MCF 10A (cell line): ENCODE data around the gene RPS29. TPM values are rescaled to one million over a fixed set of nuclear protein-coding genes. Genes with fewer than 3 reads are reported as not detected.

ENCODE experiments used
- BruUV-seq: library from RNA; stranded (reverse); fragments of 400-500 nt; replicated peaks from 2 replicates; lab custom pipeline; 2021; lab: Mats Ljungman, UMichigan
- CTCF ChIA-PET: fragments of 300-600 bp; sonication (Branson Sonifier 250); formaldehyde crosslinking; extraction: SDS; loops from one replicate; lab custom pipeline; 2021; ENCODE audit warnings: antibody characterized with exemption, inconsistent platforms; lab: Yijun Ruan, JAX
- POLR2A ChIA-PET: fragments of 300-600, 350-650 bp; sonication (Branson Sonifier 250); formaldehyde crosslinking; extraction: SDS; loops from one replicate; lab custom pipeline; 2020; ENCODE audit warnings: antibody characterized with exemption, inconsistent platforms; lab: Yijun Ruan, JAX
- DNase-seq: peaks from one replicate; pipeline ENCODE4 v3.0.0-alpha.2; 2018; ENCODE audit not compliant: unreplicated experiment
- H3K27ac Mint-ChIP-seq: one replicate; pipeline ENCODE4 v1.8.0; 2022; ENCODE audit warnings: mild to moderate bottlenecking, low read depth, mixed read lengths; ENCODE audit not compliant: unreplicated experiment
- H3K27me3 Mint-ChIP-seq: one replicate; pipeline ENCODE4 v1.8.0; 2022; ENCODE audit warnings: mixed read lengths; ENCODE audit not compliant: insufficient read depth, unreplicated experiment
- H3K36me3 Mint-ChIP-seq: one replicate; pipeline ENCODE4 v1.8.0; 2022; ENCODE audit warnings: mild to moderate bottlenecking, moderate library complexity, mixed read lengths; ENCODE audit not compliant: insufficient read depth, unreplicated experiment
- H3K4me1 Mint-ChIP-seq: one replicate; pipeline ENCODE4 v1.8.0; 2022; ENCODE audit warnings: mixed read lengths; ENCODE audit not compliant: insufficient read depth, unreplicated experiment
- H3K4me3 Mint-ChIP-seq: one replicate; pipeline ENCODE4 v1.8.0; 2022; ENCODE audit warnings: mild to moderate bottlenecking, moderate library complexity, mixed read lengths; ENCODE audit not compliant: unreplicated experiment
- H3K9me3 Mint-ChIP-seq: one replicate; pipeline ENCODE4 v1.8.0; 2022; ENCODE audit warnings: mixed read lengths; ENCODE audit not compliant: unreplicated experiment
- CTCF ChIP-seq: fragments of 200-600 bp; IDR thresholded peaks from one replicate; pipeline ENCODE4 v1.8.0; 2022; ENCODE audit warnings: antibody characterized with exemption, mild to moderate bottlenecking; ENCODE audit not compliant: unreplicated experiment
- intact Hi-C: fragments of 100-400 bp; cut with micrococcal nuclease; formaldehyde crosslinking; loops from 2 replicates; pipeline ENCODE4 v1.14.1; 2022
- total RNA-seq: library from RNA; stranded (reverse); gene quantifications from 2 replicates; pipeline ENCODE4 v1.2.3, GENCODE V29; 2022

Gene RPS29
- total RNA-seq, 1 experiment from 2014 or later, result 1,499 TPM

DNA sequence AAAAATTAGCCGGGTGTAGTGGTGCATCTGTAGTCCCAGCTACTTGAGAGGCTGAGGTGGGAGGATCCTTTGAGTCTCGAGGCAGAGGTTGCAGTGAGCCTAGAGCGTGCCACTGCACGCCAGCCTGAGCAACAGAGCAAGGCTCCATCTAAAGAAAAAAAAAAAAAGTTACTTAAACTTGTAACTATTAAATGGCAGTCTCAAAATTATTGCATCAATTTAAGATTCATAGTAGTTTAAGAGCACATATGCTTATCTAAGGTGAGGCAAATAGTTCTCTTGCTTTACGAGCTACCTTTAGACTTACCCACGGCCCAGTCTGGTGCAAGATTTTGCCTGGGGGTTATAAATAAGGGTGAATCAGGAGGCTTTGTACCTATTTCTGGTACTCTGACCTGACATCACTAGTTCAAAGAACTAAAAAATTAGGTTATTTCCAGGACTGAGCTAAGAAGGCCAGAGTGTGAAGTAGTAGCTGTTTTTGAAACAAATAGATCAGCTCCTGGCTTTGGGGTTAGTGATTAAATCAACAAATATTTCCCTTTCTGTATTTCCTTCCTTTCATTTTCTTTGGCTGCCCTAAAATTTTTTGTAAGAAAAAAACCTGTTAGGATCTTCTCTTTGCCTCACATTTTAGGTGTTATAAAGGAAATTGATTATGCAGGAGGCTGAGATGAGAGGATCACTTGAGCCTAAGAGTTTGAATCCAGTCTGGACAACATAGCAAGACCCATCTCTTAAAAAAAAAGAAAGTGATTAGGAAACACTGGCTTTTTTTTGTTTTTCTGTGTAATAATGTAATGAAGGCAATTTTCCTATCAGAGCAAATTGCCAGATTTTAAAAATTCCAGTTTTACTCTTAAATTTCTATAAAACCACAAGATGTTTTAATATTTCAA, 38.0 kb upstream of the RPS29 start:
- intact Hi-C loops, result loop anchor here (1.0 to 5.0 kb wide), 2 partner anchors 9 to 162 kb away; no protein-coding TSS in a partner anchor
- BruUV-seq, result no TSS peak
- H3K4me1 Mint-ChIP-seq, result peaks cover 9% of the 10 kb centered on the region
- ChIA-PET CTCF (interaction anchor here (0.6 to 0.9 kb wide), 4 partner anchors 8 to 237 kb away, joined by 3 to 5 read pairs (median 4); no protein-coding TSS in a partner anchor), POLR2A (interaction anchor here (0.6 to 8.1 kb wide), 10 partner anchors 9 to 689 kb away, joined by 3 to 280 read pairs (median 6); partner anchors contain the start of genes DNAAF2, KLHDC2, LRR1 and RPS29)
- TF ChIP-seq CTCF, result no peak
- no peaks in the 10 kb centered on the region for H3K27me3 Mint-ChIP-seq
- H3K27ac Mint-ChIP-seq, result peak overlapping the region; percentile 67
- no peaks in the 10 kb centered on the region for H3K9me3 Mint-ChIP-seq
- peak; percentile 62 for DNase-seq
- H3K36me3 Mint-ChIP-seq, result peaks cover 63% of the 10 kb centered on the region
- H3K4me3 Mint-ChIP-seq, result peak overlapping the region; percentile 48

GRCh38 chr14:49623387-49623786, 37.2 kb upstream of the RPS29 start:
- H3K9me3 Mint-ChIP-seq, result no peaks in the 10 kb centered on the region
- no TSS peak for BruUV-seq
- no peak for DNase-seq
- H3K27ac Mint-ChIP-seq, result peak overlapping the region; percentile 67
- peak overlapping the region; percentile 48 for H3K4me3 Mint-ChIP-seq
- no peaks in the 10 kb centered on the region for H3K27me3 Mint-ChIP-seq
- H3K36me3 Mint-ChIP-seq, result peaks cover 68% of the 10 kb centered on the region
- no peak for TF ChIP-seq CTCF
- POLR2A ChIA-PET, result interaction anchor here (1.9 to 8.1 kb wide), 7 partner anchors 9 to 228 kb away, joined by 5 to 280 read pairs (median 126); partner anchors contain the start of genes DNAAF2, KLHDC2, LRR1 and RPS29
- H3K4me1 Mint-ChIP-seq, result peaks cover 16% of the 10 kb centered on the region
- intact Hi-C loops, result loop anchor here (5.0 kb wide), 1 partner anchor 161 kb away; no protein-coding TSS in a partner anchor
- CTCF ChIA-PET, result interaction anchor here (0.7 kb wide), 2 partner anchors 9 to 238 kb away, joined by 3 read pairs; no protein-coding TSS in a partner anchor

DNA sequence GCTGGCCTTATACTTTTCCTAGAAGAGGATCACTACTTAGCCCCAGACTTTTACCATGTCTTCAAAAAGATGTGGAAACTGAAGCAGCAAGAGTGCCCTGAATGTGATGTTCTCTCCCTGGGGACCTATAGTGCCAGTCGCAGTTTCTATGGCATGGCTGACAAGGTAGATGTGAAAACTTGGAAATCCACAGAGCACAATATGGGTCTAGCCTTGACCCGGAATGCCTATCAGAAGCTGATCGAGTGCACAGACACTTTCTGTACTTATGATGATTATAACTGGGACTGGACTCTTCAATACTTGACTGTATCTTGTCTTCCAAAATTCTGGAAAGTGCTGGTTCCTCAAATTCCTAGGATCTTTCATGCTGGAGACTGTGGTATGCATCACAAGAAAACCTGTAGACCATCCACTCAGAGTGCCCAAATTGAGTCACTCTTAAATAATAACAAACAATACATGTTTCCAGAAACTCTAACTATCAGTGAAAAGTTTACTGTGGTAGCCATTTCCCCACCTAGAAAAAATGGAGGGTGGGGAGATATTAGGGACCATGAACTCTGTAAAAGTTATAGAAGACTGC, 35.9 kb upstream of the RPS29 start:
- BruUV-seq, result TSS peak; percentile 61
- peak overlapping the region; percentile 99 for H3K4me3 Mint-ChIP-seq
- CTCF ChIA-PET, result interaction anchor here (0.6 to 2.3 kb wide), 6 partner anchors 10 to 938 kb away, joined by 3 to 10 read pairs (median 4); partner anchors contain the start of genes ATL1 and LRR1
- POLR2A ChIA-PET, result interaction anchor here (0.9 to 8.1 kb wide), 9 partner anchors 11 to 150 kb away, joined by 3 to 280 read pairs (median 7); partner anchors contain the start of genes DNAAF2, KLHDC2, LRR1 and RPS29
- intact Hi-C loops, result loop anchor here (5.0 kb wide), 1 partner anchor 160 kb away; no protein-coding TSS in a partner anchor
- H3K27ac Mint-ChIP-seq, result peak overlapping the region; percentile 99
- peaks cover 74% of the 10 kb centered on the region for H3K36me3 Mint-ChIP-seq
- peaks cover 27% of the 10 kb centered on the region for H3K4me1 Mint-ChIP-seq
- TF ChIP-seq CTCF, result no peak
- H3K27me3 Mint-ChIP-seq, result no peaks in the 10 kb centered on the region
- no peak for DNase-seq
- H3K9me3 Mint-ChIP-seq, result no peaks in the 10 kb centered on the region
